ENCODE results near the gene GAPT. TPM values are rescaled to one million over a fixed set of nuclear protein-coding genes. Genes with fewer than 3 reads are reported as not detected.
A peak's percentile ranks its signal among the peaks of the same experiment; 100 is the strongest.

Gene GAPT
- total and polyA plus RNA-seq, 11 donors, result 0.09 to 1.4 (median 0.39) TPM; not detected in 3

GRCh38 chr5:58452566-58453258 is 38.5 kb upstream of the GAPT start:
- no peak for DNase-seq
- no peaks in the 10 kb centered on the region for H3K27me3 ChIP-seq
- no peak for ATAC-seq
- no peaks in the 10 kb centered on the region for H3K9me3 ChIP-seq
- peaks cover 0 to 41% (median 17%) of the 10 kb centered on the region in 12 donors for H3K4me1 ChIP-seq
- intact Hi-C loops (cut with DNase I), result loop anchor here in 8 of 10 donors (5.0 to 10.0 kb wide), 8 partner anchors 88 to 380 kb away; no protein-coding TSS in a partner anchor
- no peak for TF ChIP-seq POLR2A (IDR thresholded peaks at IDR 0.05)
- no peak for TF ChIP-seq CTCF (IDR thresholded peaks at IDR 0.05)
- WGBS, 4 donors, result 79 to 89% (median 85%) methylated on average over 3 of the region's 3 CpGs
- H3K27ac ChIP-seq, result peak overlapping the region in 1 of 12 donors; percentile 17
- H3K36me3 ChIP-seq, result peaks cover 0 to 64% (median 46%) of the 10 kb centered on the region in 9 donors
- H3K4me3 ChIP-seq, result peak overlapping the region in 1 of 12 donors; percentile 97

GRCh38 chr5:58453306-58453705 is 37.9 kb upstream of the GAPT start:
- H3K27me3 ChIP-seq, result no peaks in the 10 kb centered on the region
- no peak for ATAC-seq
- intact Hi-C loops (cut with DNase I), result loop anchor here in 8 of 10 donors (5.0 to 10.0 kb wide), 8 partner anchors 89 to 381 kb away; no protein-coding TSS in a partner anchor
- no peaks in the 10 kb centered on the region for H3K9me3 ChIP-seq
- DNase-seq, result no peak
- TF ChIP-seq CTCF (IDR thresholded peaks at IDR 0.05), result no peak
- no peak for TF ChIP-seq POLR2A (IDR thresholded peaks at IDR 0.05)
- no peak overlapping the region for H3K27ac ChIP-seq
- peak overlapping the region in 6 of 12 donors; percentile 70 to 97 (median 86) for H3K4me3 ChIP-seq
- H3K4me1 ChIP-seq, result peaks cover 0 to 41% (median 17%) of the 10 kb centered on the region in 12 donors
- peaks cover 0 to 70% (median 51%) of the 10 kb centered on the region in 9 donors for H3K36me3 ChIP-seq

- DNase-seq (no peak), ATAC-seq (no peak)
- peak overlapping the region in 4 of 12 donors; percentile 30 to 98 (median 95) for H3K27ac ChIP-seq
- intact Hi-C loops (cut with DNase I), result loop anchor here in 8 of 10 donors (5.0 to 10.0 kb wide), 8 partner anchors 89 to 382 kb away; no protein-coding TSS in a partner anchor
- no peaks in the 10 kb centered on the region for H3K9me3 ChIP-seq
- peaks cover 0 to 41% (median 19%) of the 10 kb centered on the region in 12 donors for H3K4me1 ChIP-seq
- WGBS, 4 donors, result 61 to 87% (median 75%) methylated on average over 1 of the region's 1 CpG
- H3K4me3 ChIP-seq, result peak overlapping the region in 8 of 12 donors; percentile 6 to 97 (median 84)
- H3K27me3 ChIP-seq, result no peaks in the 10 kb centered on the region
- peaks cover 0 to 75% (median 51%) of the 10 kb centered on the region in 9 donors for H3K36me3 ChIP-seq
- TF ChIP-seq CTCF (IDR thresholded peaks at IDR 0.05) (no peak), POLR2A (IDR thresholded peaks at IDR 0.05) (no peak)
Measured at GRCh38 chr5:58454025-58454424, 37.2 kb upstream of the GAPT start.

- Histone ChIP-seq H3K9me3 (no peaks in the 10 kb centered on the region), H3K27ac (peak overlapping the region in 10 of 12 donors; percentile 20 to 99 (median 95)), H3K27me3 (no peaks in the 10 kb centered on the region), H3K4me1 (peaks cover 0 to 41% (median 20%) of the 10 kb centered on the region in 12 donors), H3K36me3 (peaks cover 0 to 75% (median 51%) of the 10 kb centered on the region in 9 donors), H3K4me3 (peak overlapping the region in 10 of 12 donors; percentile 70 to 97 (median 85))
- no peak for ATAC-seq
- TF ChIP-seq POLR2A (IDR thresholded peaks at IDR 0.05) (no peak), CTCF (IDR thresholded peaks at IDR 0.05) (peak in 2 of 12 donors; percentile 3 to 8)
- intact Hi-C loops (cut with DNase I), result loop anchor here in 9 of 10 donors (5.0 to 10.0 kb wide), 18 partner anchors 90 to 753 kb away; no protein-coding TSS in a partner anchor
- DNase-seq, result no peak
- WGBS, 4 donors, result 22 to 27% (median 24%) methylated on average over 5 of the region's 5 CpGs
Measured at GRCh38 chr5:58455066-58455465, 36.2 kb upstream of the GAPT start.

Measured in heart left ventricle (tissue), 16 donors.